Kidney (tissue), 14 donors: ENCODE results near the gene MAGEB2. TPM values are rescaled to one million over a fixed set of nuclear protein-coding genes. Genes with fewer than 3 reads are reported as not detected.

ENCODE experiments used
- DNase-seq, 5 donors: peaks; one replicate each; pipeline ENCODE4 v3.0.0-alpha.2; 2013 to 2020
- FAIRE-seq: peaks from 2 replicates; lab custom pipeline; 2012; peaks lifted over from hg19 to GRCh38; lab: Jason Lieb, UNC
- H3K27ac ChIP-seq, 2 donors: one replicate each; pipeline ENCODE4 v1.7.0; 2013; ENCODE audit warnings: low read depth in 2 of 2, low read length in 2 of 2, inconsistent platforms in 1 of 2
- H3K27me3 ChIP-seq: one replicate; pipeline ENCODE4 v1.7.1; 2013; ENCODE audit warnings: low read length, inconsistent platforms; ENCODE audit not compliant: control insufficient read depth, insufficient read depth
- H3K36me3 ChIP-seq, 3 donors: one replicate each; pipeline versions ENCODE4 v1.7.0 to v1.7.1; 2013; ENCODE audit warnings: low read length in 3 of 3, control low read depth in 1 of 3, inconsistent platforms in 1 of 3; ENCODE audit not compliant: insufficient read depth in 3 of 3, control insufficient read depth in 2 of 3
- H3K4me1 ChIP-seq, 3 donors: one replicate each; pipeline versions ENCODE4 v1.7.0 to v1.7.1; 2013; ENCODE audit warnings: low read length in 3 of 3, inconsistent platforms in 1 of 3, low read depth in 1 of 3; ENCODE audit not compliant: control insufficient read depth in 2 of 3, insufficient read depth in 2 of 3
- H3K4me3 ChIP-seq, 3 donors: one replicate each; pipeline versions ENCODE4 v1.7.0 to v1.8.1; 2013; ENCODE audit warnings: low read length in 3 of 3, control low read depth in 1 of 3, inconsistent platforms in 1 of 3
- H3K9ac ChIP-seq, 3 donors: one replicate each; pipeline versions ENCODE4 v1.7.0 to v1.7.1; 2013; ENCODE audit warnings: low read length in 3 of 3, control low read depth in 1 of 3, inconsistent platforms in 1 of 3
- H3K9me3 ChIP-seq, 3 donors: one replicate each; pipeline versions ENCODE4 v1.7.0 to v1.7.1; 2013; ENCODE audit warnings: low read length in 3 of 3, control low read depth in 1 of 3, inconsistent platforms in 1 of 3; ENCODE audit not compliant: control insufficient read depth in 2 of 3, insufficient read depth in 1 of 3
- intact Hi-C: fragments of 100-400 bp; cut with DNase I; formaldehyde crosslinking; loops from one replicate; pipeline ENCODE4 v1.11.1; 2022
- polyA plus RNA-seq: library from polyadenylated mRNA; stranded (reverse); fragments of 350-450 nt; fragmentation: Illumina TruSeq; extraction: RNeasy Lipid Tissue Mini Kit (QIAGEN cat#74804); gene quantifications from one replicate; pipeline ENCODE4 v1.2.3, GENCODE V29; 2014; ENCODE audit warnings: low read depth, low replicate concordance; ENCODE audit not compliant: insufficient read depth
- total RNA-seq: library from RNA; stranded (reverse); fragmentation: NEBNext Ultra II Directional; extraction: Animal tissue kit (Norgen Biotek cat#: 25700); gene quantifications from one replicate; pipeline ENCODE4 v1.2.1, GENCODE V29; 2021
- TF ChIP-seq, protein P1 (sequence below): IDR thresholded peaks from 3 replicates; pipeline ENCODE4 v1.5.1; 2012; ENCODE audit warnings: mild to moderate bottlenecking, moderate library complexity, borderline replicate concordance; ENCODE audit not compliant: insufficient read depth; ENCODE audit errors: extremely low read depth
- donor health status: control.
- donor health status: control.
- donor health status: control.
- donor health status: control.
- donor health status: control.
- donor health status: DM: yes; HTN: yes; CAD: no.
- donor health status: Normal renal cell carcinoma (clear cell type).

The MAGEB2 gene
- total and polyA plus RNA-seq, 2 donors from 2014 or later: 0.16 TPM; not detected in 1

DNA sequence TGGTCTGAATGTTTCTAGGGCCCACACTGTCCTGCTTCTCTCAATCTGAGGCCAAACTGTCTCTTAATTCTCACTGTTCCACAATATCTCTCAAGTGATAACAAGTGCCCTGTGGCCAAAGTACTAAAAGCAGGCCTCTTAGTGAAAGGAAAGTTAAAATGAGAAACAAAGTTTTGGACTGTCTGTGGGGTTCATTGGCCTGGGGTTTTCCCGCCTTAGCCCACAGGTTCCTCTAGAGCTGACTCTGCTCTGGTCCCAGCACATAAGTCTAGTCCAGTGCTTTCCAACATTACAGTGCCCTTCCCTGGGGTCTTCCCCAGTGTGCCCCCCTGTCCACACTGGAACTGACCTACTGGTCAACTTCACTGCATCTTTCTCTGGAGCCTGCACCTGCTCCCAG, 37.9 kb downstream of the MAGEB2 start:
- Histone ChIP-seq H3K27me3 (no peaks in the 10 kb centered on the region), H3K9me3 (no peaks in the 10 kb centered on the region), H3K4me3 (no peak overlapping the region), H3K9ac (no peak overlapping the region), H3K4me1 (no peaks in the 10 kb centered on the region), H3K27ac (no peak overlapping the region), H3K36me3 (no peaks in the 10 kb centered on the region)
- no peak for DNase-seq
- TF ChIP-seq, protein P1, sequence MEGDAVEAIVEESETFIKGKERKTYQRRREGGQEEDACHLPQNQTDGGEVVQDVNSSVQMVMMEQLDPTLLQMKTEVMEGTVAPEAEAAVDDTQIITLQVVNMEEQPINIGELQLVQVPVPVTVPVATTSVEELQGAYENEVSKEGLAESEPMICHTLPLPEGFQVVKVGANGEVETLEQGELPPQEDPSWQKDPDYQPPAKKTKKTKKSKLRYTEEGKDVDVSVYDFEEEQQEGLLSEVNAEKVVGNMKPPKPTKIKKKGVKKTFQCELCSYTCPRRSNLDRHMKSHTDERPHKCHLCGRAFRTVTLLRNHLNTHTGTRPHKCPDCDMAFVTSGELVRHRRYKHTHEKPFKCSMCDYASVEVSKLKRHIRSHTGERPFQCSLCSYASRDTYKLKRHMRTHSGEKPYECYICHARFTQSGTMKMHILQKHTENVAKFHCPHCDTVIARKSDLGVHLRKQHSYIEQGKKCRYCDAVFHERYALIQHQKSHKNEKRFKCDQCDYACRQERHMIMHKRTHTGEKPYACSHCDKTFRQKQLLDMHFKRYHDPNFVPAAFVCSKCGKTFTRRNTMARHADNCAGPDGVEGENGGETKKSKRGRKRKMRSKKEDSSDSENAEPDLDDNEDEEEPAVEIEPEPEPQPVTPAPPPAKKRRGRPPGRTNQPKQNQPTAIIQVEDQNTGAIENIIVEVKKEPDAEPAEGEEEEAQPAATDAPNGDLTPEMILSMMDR: no peak
- no peak for FAIRE-seq
- intact Hi-C loops: no loop called here

DNA sequence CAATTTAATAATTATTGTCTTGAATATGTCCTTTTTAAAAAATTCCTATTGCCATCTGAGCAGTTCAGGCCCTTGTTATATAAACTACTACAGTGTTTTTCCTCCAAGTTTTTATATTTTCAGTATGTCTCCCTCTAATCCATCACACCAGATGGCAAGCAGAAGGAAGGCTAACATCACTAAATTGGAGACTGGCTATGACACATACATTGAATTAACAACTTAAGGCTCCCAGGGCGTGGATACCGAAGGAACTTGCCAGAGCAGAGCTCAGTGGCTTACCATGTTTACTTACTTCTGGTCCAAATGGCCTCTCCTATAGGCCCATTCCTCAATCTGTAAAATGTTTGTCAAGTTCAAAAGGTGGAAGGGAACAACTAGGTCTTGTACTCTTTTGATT, 44.6 kb downstream of the MAGEB2 start:
- H3K9me3 ChIP-seq: no peaks in the 10 kb centered on the region
- no peak for FAIRE-seq
- intact Hi-C loops: no loop called here
- H3K27ac ChIP-seq: no peak overlapping the region
- H3K36me3 ChIP-seq: no peaks in the 10 kb centered on the region
- H3K4me3 ChIP-seq: no peak overlapping the region
- TF ChIP-seq, protein P1: no peak
- H3K27me3 ChIP-seq: no peaks in the 10 kb centered on the region
- H3K4me1 ChIP-seq: no peaks in the 10 kb centered on the region
- no peak for DNase-seq
- no peak overlapping the region for H3K9ac ChIP-seq

DNA sequence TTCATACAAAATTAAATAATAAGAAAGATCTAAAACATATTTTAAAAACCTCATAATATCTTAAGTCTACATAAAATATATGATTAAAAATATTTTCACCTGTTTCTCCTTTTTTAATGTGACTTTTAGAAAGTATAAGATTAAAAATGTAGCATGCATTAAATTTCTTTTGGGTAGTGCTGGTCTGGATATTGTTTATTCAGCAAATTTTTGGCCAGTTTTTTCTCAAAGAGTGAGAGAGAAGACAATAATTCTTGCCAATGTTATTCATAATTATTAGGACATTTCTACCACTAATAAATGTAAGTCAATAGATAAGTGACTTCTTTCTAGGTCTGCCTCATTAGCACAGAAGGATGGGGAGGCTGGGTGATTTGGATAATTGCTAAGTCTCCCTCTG, 45.6 kb downstream of the MAGEB2 start:
- H3K36me3 ChIP-seq: no peaks in the 10 kb centered on the region
- TF ChIP-seq, protein P1: no peak
- no peaks in the 10 kb centered on the region for H3K4me1 ChIP-seq
- no peak overlapping the region for H3K9ac ChIP-seq
- FAIRE-seq (no peak), DNase-seq (no peak)
- H3K27ac ChIP-seq: no peak overlapping the region
- intact Hi-C loops: no loop called here
- H3K4me3 ChIP-seq: no peak overlapping the region
- no peaks in the 10 kb centered on the region for H3K9me3 ChIP-seq
- H3K27me3 ChIP-seq: no peaks in the 10 kb centered on the region

DNA sequence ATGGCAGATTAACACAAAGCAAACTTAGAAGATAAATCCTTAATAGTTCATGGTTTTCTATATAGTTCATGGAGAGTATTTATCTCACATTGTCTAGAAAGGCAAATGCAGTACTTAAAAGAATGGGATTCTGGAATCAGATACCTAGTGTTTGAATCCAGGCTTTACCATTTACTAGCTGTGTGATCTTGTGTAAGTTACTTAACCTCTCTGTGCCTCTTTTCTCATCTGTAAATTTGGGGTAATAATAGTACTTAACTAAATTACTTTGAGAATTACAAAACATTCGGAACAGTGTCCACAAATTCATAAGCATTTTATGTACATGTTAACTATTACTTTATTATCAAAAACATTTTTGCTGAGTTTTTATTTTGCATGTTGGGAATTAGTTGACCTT, 47.4 kb downstream of the MAGEB2 start:
- intact Hi-C loops: no loop called here
- H3K9me3 ChIP-seq: no peaks in the 10 kb centered on the region
- TF ChIP-seq, protein P1: no peak
- FAIRE-seq: no peak
- H3K4me3 ChIP-seq: no peak overlapping the region
- no peak overlapping the region for H3K27ac ChIP-seq
- H3K9ac ChIP-seq: no peak overlapping the region
- DNase-seq: no peak
- H3K4me1 ChIP-seq: no peaks in the 10 kb centered on the region
- no peaks in the 10 kb centered on the region for H3K36me3 ChIP-seq
- H3K27me3 ChIP-seq: no peaks in the 10 kb centered on the region
